Smooth muscle cell (in vitro differentiated cells): ENCODE measurements around the gene RPS6KB2. TPM values are rescaled to one million over a fixed set of nuclear protein-coding genes. Genes with fewer than 3 reads are reported as not detected.

Source experiments
- DNase-seq: peaks from one replicate; lab custom pipeline; 2025; ENCODE audit not compliant: unreplicated experiment; lab: John Stamatoyannopoulos, UW
- H2AFZ ChIP-seq: fragments of 200-600 bp; sonication (generic); 2 replicates; pipeline ENCODE4 v1.6.0; 2016; ENCODE audit warnings: antibody characterized with exemption, low read depth, mild to moderate bottlenecking
- H3F3A ChIP-seq: fragments of 200-600 bp; sonication (generic); 2 replicates; pipeline ENCODE4 v1.6.0; 2017; ENCODE audit warnings: antibody characterized with exemption, low read depth
- H3K27ac ChIP-seq: fragments of 200-600 bp; sonication (generic); 2 replicates; pipeline ENCODE4 v1.5.1; 2016; ENCODE audit warnings: low read depth, mild to moderate bottlenecking
- H3K27me3 ChIP-seq: fragments of 200-600 bp; sonication (generic); 2 replicates; pipeline ENCODE4 v1.6.1; 2016; ENCODE audit warnings: low read depth, mild to moderate bottlenecking
- H3K36me3 ChIP-seq: fragments of 200-600 bp; sonication (generic); 2 replicates; pipeline ENCODE4 v1.5.1; 2016; ENCODE audit warnings: low read depth
- H3K4me1 ChIP-seq: fragments of 200-600 bp; sonication (generic); 2 replicates; pipeline ENCODE4 v1.5.1; 2016; ENCODE audit warnings: low read depth
- H3K4me2 ChIP-seq: fragments of 200-600 bp; sonication (generic); 2 replicates; pipeline ENCODE4 v1.6.0; 2016; ENCODE audit warnings: mild to moderate bottlenecking
- H3K4me3 ChIP-seq: fragments of 200-600 bp; sonication (generic); 2 replicates; pipeline ENCODE4 v1.5.1; 2016; ENCODE audit warnings: mild to moderate bottlenecking
- H3K79me2 ChIP-seq: fragments of 200-600 bp; sonication (generic); 2 replicates; pipeline ENCODE4 v1.6.0; 2016; ENCODE audit warnings: low read depth, mild to moderate bottlenecking
- H3K9ac ChIP-seq: fragments of 200-600 bp; sonication (generic); 2 replicates; pipeline ENCODE4 v1.6.0; 2016; ENCODE audit warnings: low read depth
- H3K9me3 ChIP-seq: fragments of 200-600 bp; sonication (generic); replicated peaks from 2 replicates; pipeline ENCODE4 v1.5.1; 2016; ENCODE audit warnings: low read depth
- H4K20me1 ChIP-seq: fragments of 200-600 bp; sonication (generic); 2 replicates; pipeline ENCODE4 v1.6.0; 2016; ENCODE audit warnings: low read depth
- WGBS: methylation state at CpG from one replicate; pipeline ENCODE4 v1.1.7; 2016; ENCODE audit warnings: low lambda C conversion rate; 5-methylcytosine and 5-hydroxymethylcytosine counted together
- polyA plus RNA-seq: library from polyadenylated mRNA; unstranded; fragments of >200 nt; fragmentation: Nextera tagmentation; extraction: Ambion mirVana; gene quantifications from 2 replicates; pipeline ENCODE4 v1.2.1, GENCODE V29; 2016
- total RNA-seq: library from RNA; depleted of rRNA; stranded (reverse); fragments of >200 nt; gene quantifications from 2 replicates; pipeline ENCODE4 v1.2.3, GENCODE V29; 2014
- TF ChIP-seq, protein P1 (sequence below): fragments of 200-600 bp; sonication (generic); IDR thresholded peaks from 2 replicates; pipeline ENCODE4 v1.5.1; 2017; ENCODE audit warnings: borderline replicate concordance, mild to moderate bottlenecking, antibody characterized with exemption; ENCODE audit not compliant: insufficient read depth, poor library complexity, severe bottlenecking

Gene RPS6KB2
- total and polyA plus RNA-seq, 2 experiments from 2014 or later = 66.5 to 107 TPM

DNA sequence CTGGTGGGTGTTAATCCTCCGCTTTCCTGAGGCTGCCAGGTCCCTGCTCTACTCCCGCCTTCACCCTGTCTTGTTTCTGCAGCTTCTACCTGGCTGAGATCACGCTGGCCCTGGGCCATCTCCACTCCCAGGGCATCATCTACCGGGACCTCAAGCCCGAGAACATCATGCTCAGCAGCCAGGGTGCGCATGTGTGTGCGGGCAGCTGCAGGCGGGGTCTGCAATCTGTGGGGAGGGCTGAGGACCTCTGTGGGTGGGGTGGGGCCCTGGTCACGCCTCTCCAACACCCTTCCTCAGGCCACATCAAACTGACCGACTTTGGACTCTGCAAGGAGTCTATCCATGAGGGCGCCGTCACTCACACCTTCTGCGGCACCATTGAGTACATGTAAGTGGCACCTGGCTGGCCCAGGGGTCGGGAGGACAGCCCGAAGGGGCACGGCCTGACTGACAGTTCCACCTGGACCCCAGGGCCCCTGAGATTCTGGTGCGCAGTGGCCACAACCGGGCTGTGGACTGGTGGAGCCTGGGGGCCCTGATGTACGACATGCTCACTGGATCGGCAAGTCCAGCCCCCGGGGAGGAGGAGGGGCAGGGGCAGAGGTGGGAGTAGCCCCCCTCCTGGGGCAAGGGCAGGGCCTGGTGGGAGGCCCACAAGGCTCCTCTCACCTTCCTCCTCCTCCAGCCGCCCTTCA, 4.5 kb downstream of the RPS6KB2 start:
- no peak overlapping the region for H2AFZ ChIP-seq
- no peaks in the 10 kb centered on the region for H4K20me1 ChIP-seq
- TF ChIP-seq, protein P1, sequence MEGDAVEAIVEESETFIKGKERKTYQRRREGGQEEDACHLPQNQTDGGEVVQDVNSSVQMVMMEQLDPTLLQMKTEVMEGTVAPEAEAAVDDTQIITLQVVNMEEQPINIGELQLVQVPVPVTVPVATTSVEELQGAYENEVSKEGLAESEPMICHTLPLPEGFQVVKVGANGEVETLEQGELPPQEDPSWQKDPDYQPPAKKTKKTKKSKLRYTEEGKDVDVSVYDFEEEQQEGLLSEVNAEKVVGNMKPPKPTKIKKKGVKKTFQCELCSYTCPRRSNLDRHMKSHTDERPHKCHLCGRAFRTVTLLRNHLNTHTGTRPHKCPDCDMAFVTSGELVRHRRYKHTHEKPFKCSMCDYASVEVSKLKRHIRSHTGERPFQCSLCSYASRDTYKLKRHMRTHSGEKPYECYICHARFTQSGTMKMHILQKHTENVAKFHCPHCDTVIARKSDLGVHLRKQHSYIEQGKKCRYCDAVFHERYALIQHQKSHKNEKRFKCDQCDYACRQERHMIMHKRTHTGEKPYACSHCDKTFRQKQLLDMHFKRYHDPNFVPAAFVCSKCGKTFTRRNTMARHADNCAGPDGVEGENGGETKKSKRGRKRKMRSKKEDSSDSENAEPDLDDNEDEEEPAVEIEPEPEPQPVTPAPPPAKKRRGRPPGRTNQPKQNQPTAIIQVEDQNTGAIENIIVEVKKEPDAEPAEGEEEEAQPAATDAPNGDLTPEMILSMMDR = no peak
- H3F3A ChIP-seq = no peaks in the 10 kb centered on the region
- no peak overlapping the region for H3K4me3 ChIP-seq
- H3K9ac ChIP-seq = no peak overlapping the region
- no peaks in the 10 kb centered on the region for H3K36me3 ChIP-seq
- no peak for DNase-seq
- H3K27ac ChIP-seq = no peak overlapping the region
- WGBS = 96% methylated on average over 20 of the region's 22 CpGs
- no peaks in the 10 kb centered on the region for H3K4me1 ChIP-seq
- H3K27me3 ChIP-seq = no peaks in the 10 kb centered on the region
- H3K9me3 ChIP-seq = no peaks in the 10 kb centered on the region
- peaks cover 24% of the 10 kb centered on the region for H3K79me2 ChIP-seq
- H3K4me2 ChIP-seq = no peak overlapping the region

DNA sequence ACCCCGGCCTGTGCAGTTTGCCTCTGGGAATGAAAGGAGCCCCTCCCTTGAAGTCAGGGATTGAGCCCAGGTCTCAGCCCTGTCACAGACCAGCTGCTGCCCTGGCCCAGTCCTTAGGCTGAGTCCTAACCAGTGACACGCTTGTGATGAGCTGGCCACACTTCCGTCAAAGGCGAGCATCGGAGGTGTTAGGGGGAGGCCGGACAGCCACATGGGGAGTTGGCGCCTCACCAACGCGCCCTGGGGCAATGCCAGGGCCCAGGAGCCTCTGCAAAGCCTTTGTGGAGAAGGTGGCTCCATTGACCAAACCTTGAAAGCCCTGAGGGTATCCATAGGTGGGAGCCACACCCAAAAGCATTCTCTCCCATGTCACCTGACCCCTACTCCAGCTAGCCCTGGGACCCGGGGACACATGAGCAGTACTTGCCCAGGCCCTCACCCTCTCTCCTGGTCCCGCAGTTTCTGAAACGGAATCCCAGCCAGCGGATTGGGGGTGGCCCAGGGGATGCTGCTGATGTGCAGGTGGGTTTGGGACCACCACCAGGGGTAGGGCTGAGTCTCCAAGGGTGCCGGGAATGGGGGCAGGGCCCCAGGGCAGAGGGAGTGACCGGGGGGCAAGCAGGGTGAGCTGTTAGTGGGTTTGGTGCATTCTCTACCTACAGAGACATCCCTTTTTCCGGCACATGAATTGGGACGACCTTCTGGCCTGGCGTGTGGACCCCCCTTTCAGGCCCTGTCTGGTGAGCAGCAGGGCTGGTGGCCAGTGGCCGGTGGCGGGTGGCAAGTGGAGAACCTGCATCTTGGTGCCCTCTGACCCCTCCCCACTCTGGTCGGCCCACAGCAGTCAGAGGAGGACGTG, 5.5 kb downstream of the RPS6KB2 start:
- no peak overlapping the region for H3K27ac ChIP-seq
- no peak overlapping the region for H3K9ac ChIP-seq
- H2AFZ ChIP-seq = no peak overlapping the region

DNA sequence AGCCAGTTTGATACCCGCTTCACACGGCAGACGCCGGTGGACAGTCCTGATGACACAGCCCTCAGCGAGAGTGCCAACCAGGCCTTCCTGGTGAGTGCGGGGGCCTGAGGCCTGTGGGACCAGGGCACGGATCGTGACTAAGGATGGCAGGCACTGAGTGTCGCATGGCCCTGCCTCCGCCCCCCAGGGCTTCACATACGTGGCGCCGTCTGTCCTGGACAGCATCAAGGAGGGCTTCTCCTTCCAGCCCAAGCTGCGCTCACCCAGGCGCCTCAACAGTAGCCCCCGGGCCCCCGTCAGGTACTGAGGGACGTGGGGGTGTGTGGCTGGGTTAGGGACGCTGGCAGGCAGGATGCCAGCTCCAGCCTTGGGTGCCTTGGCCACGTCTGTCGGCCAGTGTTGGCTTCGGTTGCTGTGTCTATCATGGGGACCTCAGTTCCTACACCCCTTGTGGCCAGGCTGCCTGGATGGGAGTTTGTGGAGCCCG, 6.1 kb downstream of the RPS6KB2 start:
- Histone ChIP-seq H2AFZ (no peak overlapping the region), H3K4me1 (no peaks in the 10 kb centered on the region), H3K79me2 (peaks cover 13% of the 10 kb centered on the region), H3K27me3 (no peaks in the 10 kb centered on the region), H3K4me2 (no peak overlapping the region), H4K20me1 (no peaks in the 10 kb centered on the region), H3K9me3 (no peaks in the 10 kb centered on the region), H3F3A (no peaks in the 10 kb centered on the region), H3K27ac (no peak overlapping the region), H3K4me3 (no peak overlapping the region), H3K36me3 (no peaks in the 10 kb centered on the region), H3K9ac (no peak overlapping the region)
- DNase-seq = no peak
- WGBS = 96% methylated on average over 23 of the region's 23 CpGs
- TF ChIP-seq, protein P1 = no peak

More for the DNA sequence above, 5.5 kb downstream of the RPS6KB2 start:
- DNase-seq = no peak
- Histone ChIP-seq H4K20me1 (no peaks in the 10 kb centered on the region), H3K79me2 (peaks cover 19% of the 10 kb centered on the region), H3K27me3 (no peaks in the 10 kb centered on the region), H3K9me3 (no peaks in the 10 kb centered on the region), H3K4me2 (no peak overlapping the region), H3K36me3 (no peaks in the 10 kb centered on the region), H3K4me1 (no peaks in the 10 kb centered on the region), H3K4me3 (no peak overlapping the region), H3F3A (no peaks in the 10 kb centered on the region)
- TF ChIP-seq, protein P1 = no peak
- 94% methylated on average over 22 of the region's 22 CpGs for WGBS
